Astrocyte (in vitro differentiated cells and primary cell): ENCODE data around the gene SLC1A1.

Source experiments
- EZH2 ChIP-seq: IDR thresholded peaks from 2 replicates; pipeline ENCODE4 v1.6.1; 2012; ENCODE audit warnings: mild to moderate bottlenecking, low read length, inconsistent platforms; ENCODE audit not compliant: insufficient read depth
- TF ChIP-seq, protein P1 (sequence below): IDR thresholded peaks from 2 replicates; pipeline ENCODE4 v1.5.1; 2011; ENCODE audit warnings: low read depth, mild to moderate bottlenecking, inconsistent platforms, low read length, moderate library complexity; ENCODE audit not compliant: insufficient read depth

DNA sequence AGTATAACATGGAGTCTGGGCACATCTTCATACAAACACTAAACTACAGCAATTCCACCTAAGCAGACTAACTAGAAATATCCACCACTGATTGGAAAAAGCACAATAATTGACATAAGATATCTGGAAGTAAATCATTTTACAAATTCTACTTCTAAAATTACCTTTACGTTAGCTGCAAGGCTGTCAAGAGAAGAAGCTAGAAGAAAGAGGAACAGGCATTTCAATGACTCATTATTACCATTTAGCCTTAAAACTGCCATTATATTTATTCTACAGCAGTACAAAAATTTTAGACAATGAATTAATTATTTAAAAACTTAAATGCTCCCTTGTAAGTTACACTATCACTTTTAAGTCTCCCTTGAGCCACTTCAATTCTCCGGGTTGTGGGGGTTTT is 128.4 kb downstream of the SLC1A1 start:
- TF ChIP-seq, protein P1, sequence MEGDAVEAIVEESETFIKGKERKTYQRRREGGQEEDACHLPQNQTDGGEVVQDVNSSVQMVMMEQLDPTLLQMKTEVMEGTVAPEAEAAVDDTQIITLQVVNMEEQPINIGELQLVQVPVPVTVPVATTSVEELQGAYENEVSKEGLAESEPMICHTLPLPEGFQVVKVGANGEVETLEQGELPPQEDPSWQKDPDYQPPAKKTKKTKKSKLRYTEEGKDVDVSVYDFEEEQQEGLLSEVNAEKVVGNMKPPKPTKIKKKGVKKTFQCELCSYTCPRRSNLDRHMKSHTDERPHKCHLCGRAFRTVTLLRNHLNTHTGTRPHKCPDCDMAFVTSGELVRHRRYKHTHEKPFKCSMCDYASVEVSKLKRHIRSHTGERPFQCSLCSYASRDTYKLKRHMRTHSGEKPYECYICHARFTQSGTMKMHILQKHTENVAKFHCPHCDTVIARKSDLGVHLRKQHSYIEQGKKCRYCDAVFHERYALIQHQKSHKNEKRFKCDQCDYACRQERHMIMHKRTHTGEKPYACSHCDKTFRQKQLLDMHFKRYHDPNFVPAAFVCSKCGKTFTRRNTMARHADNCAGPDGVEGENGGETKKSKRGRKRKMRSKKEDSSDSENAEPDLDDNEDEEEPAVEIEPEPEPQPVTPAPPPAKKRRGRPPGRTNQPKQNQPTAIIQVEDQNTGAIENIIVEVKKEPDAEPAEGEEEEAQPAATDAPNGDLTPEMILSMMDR: no peak
- TF ChIP-seq EZH2: no peak
